ENCODE data around the gene LDLRAD3.

LDLRAD3 gene

GRCh38 chr11:36033936-36034335 is 90.1 kb downstream of the LDLRAD3 start:
- H3K27me3 ChIP-seq (ENCODE audit: insufficient read depth, low read length, poor library complexity, severe bottlenecking): no peaks in the 10 kb centered on the region
- no peak overlapping the region for H3K4me3 ChIP-seq (ENCODE audit: low read length, poor library complexity, severe bottlenecking)
- no peak overlapping the region for H3K4me2 ChIP-seq (ENCODE audit: low read depth, low read length, poor library complexity, severe bottlenecking)
- no peak overlapping the region for H2AFZ ChIP-seq (ENCODE audit: low read length)
- no peaks in the 10 kb centered on the region for H4K20me1 ChIP-seq (ENCODE audit: insufficient read depth, low read length, poor library complexity, severe bottlenecking)
- H3K36me3 ChIP-seq (ENCODE audit: insufficient read depth, low read length): no peaks in the 10 kb centered on the region
- no peaks in the 10 kb centered on the region for H3K4me1 ChIP-seq (ENCODE audit: insufficient read depth, low read length, poor library complexity, severe bottlenecking)
- no peaks in the 10 kb centered on the region for H3K9me2 ChIP-seq (replicated peaks; ENCODE audit: low read depth, low read length)
- no peaks in the 10 kb centered on the region for H3F3A ChIP-seq (ENCODE audit: low read depth)
- TF ChIP-seq EZH2phosphoT487 (IDR thresholded peaks at IDR 0.05; ENCODE audit: borderline replicate concordance) (no peak), CTCF (conservative IDR thresholded peaks at IDR 0.05; ENCODE audit: low read length) (no peak)
- H3K9ac ChIP-seq (ENCODE audit: low read depth, low read length, poor library complexity, severe bottlenecking): no peak overlapping the region
- H3K79me2 ChIP-seq (ENCODE audit: insufficient read depth, low read length): no peaks in the 10 kb centered on the region
- H3K9me3 ChIP-seq (ENCODE audit: insufficient read depth, low read depth, low read length): no peaks in the 10 kb centered on the region

GRCh38 chr11:36034551-36035331 is 90.9 kb downstream of the LDLRAD3 start:
- TF ChIP-seq EZH2phosphoT487 (IDR thresholded peaks at IDR 0.05; ENCODE audit: borderline replicate concordance) (no peak), CTCF (conservative IDR thresholded peaks at IDR 0.05; ENCODE audit: low read length) (no peak)
- H3K4me2 ChIP-seq (ENCODE audit: low read depth, low read length, poor library complexity, severe bottlenecking): no peak overlapping the region
- no peaks in the 10 kb centered on the region for H3K79me2 ChIP-seq (ENCODE audit: insufficient read depth, low read length)
- no peaks in the 10 kb centered on the region for H3F3A ChIP-seq (ENCODE audit: low read depth)
- no peak overlapping the region for H3K9ac ChIP-seq (ENCODE audit: low read depth, low read length, poor library complexity, severe bottlenecking)
- H3K4me1 ChIP-seq (ENCODE audit: insufficient read depth, low read length, poor library complexity, severe bottlenecking): no peaks in the 10 kb centered on the region
- H3K27me3 ChIP-seq (ENCODE audit: insufficient read depth, low read length, poor library complexity, severe bottlenecking): no peaks in the 10 kb centered on the region
- H3K9me3 ChIP-seq (ENCODE audit: insufficient read depth, low read depth, low read length): no peaks in the 10 kb centered on the region
- H2AFZ ChIP-seq (ENCODE audit: low read length): no peak overlapping the region
- H4K20me1 ChIP-seq (ENCODE audit: insufficient read depth, low read length, poor library complexity, severe bottlenecking): no peaks in the 10 kb centered on the region
- H3K4me3 ChIP-seq (ENCODE audit: low read length, poor library complexity, severe bottlenecking): no peak overlapping the region
- no peaks in the 10 kb centered on the region for H3K36me3 ChIP-seq (ENCODE audit: insufficient read depth, low read length)
- no peaks in the 10 kb centered on the region for H3K9me2 ChIP-seq (replicated peaks; ENCODE audit: low read depth, low read length)

GRCh38 chr11:36035454-36035853 is 91.6 kb downstream of the LDLRAD3 start:
- H3K27me3 ChIP-seq (ENCODE audit: insufficient read depth, low read length, poor library complexity, severe bottlenecking): no peaks in the 10 kb centered on the region
- H3K9me3 ChIP-seq (ENCODE audit: insufficient read depth, low read depth, low read length): no peaks in the 10 kb centered on the region
- H3K4me3 ChIP-seq (ENCODE audit: low read length, poor library complexity, severe bottlenecking): no peak overlapping the region
- TF ChIP-seq CTCF (conservative IDR thresholded peaks at IDR 0.05; ENCODE audit: low read length) (no peak), EZH2phosphoT487 (IDR thresholded peaks at IDR 0.05; ENCODE audit: borderline replicate concordance) (no peak)
- H3K79me2 ChIP-seq (ENCODE audit: insufficient read depth, low read length): no peaks in the 10 kb centered on the region
- no peak overlapping the region for H3K4me2 ChIP-seq (ENCODE audit: low read depth, low read length, poor library complexity, severe bottlenecking)
- H4K20me1 ChIP-seq (ENCODE audit: insufficient read depth, low read length, poor library complexity, severe bottlenecking): no peaks in the 10 kb centered on the region
- H3F3A ChIP-seq (ENCODE audit: low read depth): no peaks in the 10 kb centered on the region
- no peaks in the 10 kb centered on the region for H3K4me1 ChIP-seq (ENCODE audit: insufficient read depth, low read length, poor library complexity, severe bottlenecking)
- H3K36me3 ChIP-seq (ENCODE audit: insufficient read depth, low read length): no peaks in the 10 kb centered on the region
- H2AFZ ChIP-seq (ENCODE audit: low read length): no peak overlapping the region
- H3K9ac ChIP-seq (ENCODE audit: low read depth, low read length, poor library complexity, severe bottlenecking): no peak overlapping the region
- no peaks in the 10 kb centered on the region for H3K9me2 ChIP-seq (replicated peaks; ENCODE audit: low read depth, low read length)

All from Loucy (cell line).